ENCODE measurements around the gene C1QL2. TPM values are rescaled to one million over a fixed set of nuclear protein-coding genes. Genes with fewer than 3 reads are reported as not detected.
A peak's percentile ranks its signal among the peaks of the same experiment; 100 is the strongest.

Gene C1QL2
- total and polyA plus RNA-seq, 4 donors: 0.03 to 0.31 TPM; not detected in 2

GRCh38 chr2:119108186-119108585 lies 50.4 kb downstream of the C1QL2 start:
- Histone ChIP-seq H3K9me3 (ENCODE audit: control insufficient read depth in 4 of 4, insufficient read depth in 3 of 4, low read length in 3 of 4) (peaks cover 0 to 14% (median 7%) of the 10 kb centered on the region in 4 donors), H3K36me3 (ENCODE audit: control insufficient read depth in 4 of 4, insufficient read depth in 4 of 4, low read length in 4 of 4) (no peaks in the 10 kb centered on the region), H3K4me3 (no peak overlapping the region), H3K27me3 (ENCODE audit: control insufficient read depth in 3 of 3, insufficient read depth in 3 of 3, low read length in 2 of 3) (peaks cover 0 to 3% (median 0%) of the 10 kb centered on the region in 3 donors), H3K9ac (ENCODE audit: insufficient read depth in 1 of 2, low read length in 2 of 2) (no peak overlapping the region), H3K27ac (ENCODE audit: low read depth in 1 of 2, low read length in 1 of 2) (no peak overlapping the region), H3K4me1 (ENCODE audit: control insufficient read depth in 5 of 5, insufficient read depth in 5 of 5, low read length in 5 of 5) (no peaks in the 10 kb centered on the region)
- DNase-seq (no peak), ATAC-seq (ENCODE audit: insufficient read depth, low FRiP score) (no peak)
- no peak for TF ChIP-seq CTCF (IDR thresholded peaks at IDR 0.05; ENCODE audit: control extremely low read depth, extremely low read depth)
- 50 to 69% methylated on average over 3 of the region's 3 CpGs for WGBS, 2 donors

DNA sequence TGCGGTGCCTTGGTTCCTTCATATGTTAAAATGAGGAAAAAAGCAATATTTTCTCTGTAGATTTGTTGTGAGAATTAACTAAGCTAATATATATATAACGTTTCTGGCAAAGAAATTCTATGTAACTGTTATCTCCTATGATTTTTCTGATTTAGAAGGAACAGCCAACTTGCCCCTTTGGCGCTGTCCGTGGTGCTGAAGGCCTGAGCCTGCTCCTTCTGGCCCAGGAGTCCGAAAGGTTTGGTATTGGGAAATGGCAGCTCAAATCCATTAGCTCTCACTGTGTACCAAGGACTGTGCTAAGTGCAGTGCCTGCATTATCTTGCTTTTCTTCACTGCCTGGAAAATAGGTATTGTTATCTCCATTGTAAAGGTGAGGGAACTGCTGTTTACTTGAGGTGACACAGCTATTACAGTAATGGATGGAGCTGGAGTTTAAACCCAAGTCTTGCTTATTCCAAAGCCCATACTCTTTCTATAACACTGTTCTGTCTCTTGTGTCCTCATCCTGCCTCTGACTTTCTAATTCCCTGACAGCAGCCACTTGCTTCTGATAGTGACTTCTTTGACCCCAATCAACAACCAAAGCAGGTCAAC lies 52.2 kb downstream of the C1QL2 start:
- 32 to 33% methylated on average over 5 of the region's 5 CpGs for WGBS, 2 donors
- Histone ChIP-seq H3K4me3 (no peak overlapping the region), H3K27me3 (ENCODE audit: control insufficient read depth in 3 of 3, insufficient read depth in 3 of 3, low read length in 2 of 3) (peaks cover 0 to 3% (median 0%) of the 10 kb centered on the region in 3 donors), H3K4me1 (ENCODE audit: control insufficient read depth in 5 of 5, insufficient read depth in 5 of 5, low read length in 5 of 5) (no peaks in the 10 kb centered on the region), H3K36me3 (ENCODE audit: control insufficient read depth in 4 of 4, insufficient read depth in 4 of 4, low read length in 4 of 4) (no peaks in the 10 kb centered on the region), H3K9ac (ENCODE audit: insufficient read depth in 1 of 2, low read length in 2 of 2) (no peak overlapping the region), H3K9me3 (ENCODE audit: control insufficient read depth in 4 of 4, insufficient read depth in 3 of 4, low read length in 3 of 4) (peaks cover 0 to 7% (median 7%) of the 10 kb centered on the region in 4 donors), H3K27ac (ENCODE audit: low read depth in 1 of 2, low read length in 1 of 2) (no peak overlapping the region)
- DNase-seq: peak; percentile 73 to 78 (median 74)
- TF ChIP-seq CTCF (IDR thresholded peaks at IDR 0.05; ENCODE audit: control extremely low read depth, extremely low read depth): no peak
- no peak for ATAC-seq (ENCODE audit: insufficient read depth, low FRiP score)

Small RNA genes lying within 50 kb of the gene (small RNA-seq; reads per million reads assigned to genes)
- not detected for gene RN7SL468P (ENCODE audit: low replicate concordance)

Other genes with a start within 250 kb of the C1QL2 start
- gene MARCO, start 216.6 kb downstream of the C1QL2 start, total RNA-seq: 100 to 1,000 TPM in 1 of 2 donors, 10 to 100 TPM in 1; 20.3 to 213 TPM
- 100 to 1,000 TPM; 114 to 833 TPM for gene MARCO, start 216.6 kb downstream of the C1QL2 start, polyA plus RNA-seq
- gene STEAP3, start 65.1 kb upstream of the C1QL2 start, total RNA-seq: 10 to 100 TPM in 1 of 2 donors, 1 to 10 TPM in 1; 4.3 to 47.8 TPM
- 10 to 100 TPM in 1 of 2 donors, 1 to 10 TPM in 1; 8.1 to 32.1 TPM for gene STEAP3, start 65.1 kb upstream of the C1QL2 start, polyA plus RNA-seq
- gene C2orf76, start 208.1 kb upstream of the C1QL2 start, total RNA-seq: 10 to 100 TPM in 1 of 2 donors, 1 to 10 TPM in 1; 9.1 to 19.5 TPM
- 10 to 100 TPM; 15.0 to 24.6 TPM for gene C2orf76, start 208.1 kb upstream of the C1QL2 start, polyA plus RNA-seq
- 100 to 1,000 TPM; 129 to 179 TPM for gene DBI, start 208.2 kb upstream of the C1QL2 start, total RNA-seq
- 100 to 1,000 TPM; 509 to 633 TPM for gene DBI, start 208.2 kb upstream of the C1QL2 start, polyA plus RNA-seq